ENCODE measurements around the gene RCN1.

DNA sequence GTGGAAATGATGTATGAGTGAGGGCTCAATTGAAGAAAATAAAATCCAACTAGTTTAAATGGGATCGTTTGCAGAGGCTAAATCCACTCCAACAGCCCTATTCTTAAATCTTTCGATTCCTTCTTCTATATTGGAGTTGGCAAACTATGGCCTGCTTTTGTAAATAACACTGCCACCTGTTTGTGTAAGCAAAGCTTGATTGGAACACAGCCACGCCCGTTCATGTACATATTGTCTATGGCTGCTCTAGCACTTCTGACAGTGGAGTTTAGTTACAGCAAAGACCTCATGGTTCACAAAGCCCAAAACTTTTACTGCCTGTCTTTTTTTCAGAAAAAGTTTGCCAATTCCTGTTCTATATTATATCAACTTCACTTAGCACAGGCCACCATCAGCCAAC is 40.6 kb upstream of the RCN1 start:
- TF ChIP-seq HNF4G (IDR thresholded peaks at IDR 0.05) = no peak
- TF ChIP-seq EGR1 (IDR thresholded peaks at IDR 0.05; ENCODE audit: low read depth in 2 of 2) = no peak
- TF ChIP-seq, protein P1, sequence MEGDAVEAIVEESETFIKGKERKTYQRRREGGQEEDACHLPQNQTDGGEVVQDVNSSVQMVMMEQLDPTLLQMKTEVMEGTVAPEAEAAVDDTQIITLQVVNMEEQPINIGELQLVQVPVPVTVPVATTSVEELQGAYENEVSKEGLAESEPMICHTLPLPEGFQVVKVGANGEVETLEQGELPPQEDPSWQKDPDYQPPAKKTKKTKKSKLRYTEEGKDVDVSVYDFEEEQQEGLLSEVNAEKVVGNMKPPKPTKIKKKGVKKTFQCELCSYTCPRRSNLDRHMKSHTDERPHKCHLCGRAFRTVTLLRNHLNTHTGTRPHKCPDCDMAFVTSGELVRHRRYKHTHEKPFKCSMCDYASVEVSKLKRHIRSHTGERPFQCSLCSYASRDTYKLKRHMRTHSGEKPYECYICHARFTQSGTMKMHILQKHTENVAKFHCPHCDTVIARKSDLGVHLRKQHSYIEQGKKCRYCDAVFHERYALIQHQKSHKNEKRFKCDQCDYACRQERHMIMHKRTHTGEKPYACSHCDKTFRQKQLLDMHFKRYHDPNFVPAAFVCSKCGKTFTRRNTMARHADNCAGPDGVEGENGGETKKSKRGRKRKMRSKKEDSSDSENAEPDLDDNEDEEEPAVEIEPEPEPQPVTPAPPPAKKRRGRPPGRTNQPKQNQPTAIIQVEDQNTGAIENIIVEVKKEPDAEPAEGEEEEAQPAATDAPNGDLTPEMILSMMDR (IDR thresholded peaks at IDR 0.05; ENCODE audit: low read depth, low read length, missing input control) = no peak
- TF ChIP-seq RAD21 (IDR thresholded peaks at IDR 0.05) = no peak
- no peak for TF ChIP-seq RXRA (IDR thresholded peaks at IDR 0.05)
- TF ChIP-seq SP1 (IDR thresholded peaks at IDR 0.05) = no peak
- no peak for TF ChIP-seq HNF4A (conservative IDR thresholded peaks at IDR 0.05)
- TF ChIP-seq YY1 (IDR thresholded peaks at IDR 0.05) = no peak
- no peak for TF ChIP-seq ATF3 (IDR thresholded peaks at IDR 0.05)
- TF ChIP-seq, protein P2, sequence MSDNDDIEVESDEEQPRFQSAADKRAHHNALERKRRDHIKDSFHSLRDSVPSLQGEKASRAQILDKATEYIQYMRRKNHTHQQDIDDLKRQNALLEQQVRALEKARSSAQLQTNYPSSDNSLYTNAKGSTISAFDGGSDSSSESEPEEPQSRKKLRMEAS (IDR thresholded peaks at IDR 0.05) = no peak
- no peak for TF ChIP-seq JUND (IDR thresholded peaks at IDR 0.05)
- TF ChIP-seq GABPA (IDR thresholded peaks at IDR 0.05 in 1 of 2, conservative IDR thresholded peaks at IDR 0.05 in 1 of 2) = no peak
